Spleen (tissue), 7 donors: ENCODE results near the gene IMPDH1.

Experiments used
- CTCF ChIP-seq, 11 experiments: fragments of 200-600 bp in 7 of 11; fragments of 450-650 bp in 4 of 11; sonication (generic) in 4 of 11; IDR thresholded peaks in 8 of 11; conservative IDR thresholded peaks in 3 of 11; 1 replicate in 7 of 11; 2 replicates in 4 of 11; pipeline versions ENCODE4 v1.4.0 to v1.8.0; 2016 to 2021; ENCODE audit warnings: antibody characterized with exemption in 11 of 11, inconsistent platforms in 4 of 11, mild to moderate bottlenecking in 1 of 11
- POLR2A ChIP-seq, 3 donors: fragments of 450-650 bp; IDR thresholded peaks; one replicate each; pipeline ENCODE4 v1.5.1; 2017; ENCODE audit warnings: antibody characterized with exemption in 3 of 3, mild to moderate bottlenecking in 1 of 3
- POLR2AphosphoS5 ChIP-seq, 3 donors: sonication (generic); formaldehyde crosslinking; IDR thresholded peaks; one replicate each; pipeline ENCODE4 v1.5.1; 2017; ENCODE audit warnings: antibody characterized with exemption in 3 of 3
- donor health status: DM: no; HTN: no; CAD: no; lungs with moderate emphysema.
- donor health status: DM: no; HTN: no; CAD: no.
- donor health status: DM: no; HTN: no; CAD: no.

DNA sequence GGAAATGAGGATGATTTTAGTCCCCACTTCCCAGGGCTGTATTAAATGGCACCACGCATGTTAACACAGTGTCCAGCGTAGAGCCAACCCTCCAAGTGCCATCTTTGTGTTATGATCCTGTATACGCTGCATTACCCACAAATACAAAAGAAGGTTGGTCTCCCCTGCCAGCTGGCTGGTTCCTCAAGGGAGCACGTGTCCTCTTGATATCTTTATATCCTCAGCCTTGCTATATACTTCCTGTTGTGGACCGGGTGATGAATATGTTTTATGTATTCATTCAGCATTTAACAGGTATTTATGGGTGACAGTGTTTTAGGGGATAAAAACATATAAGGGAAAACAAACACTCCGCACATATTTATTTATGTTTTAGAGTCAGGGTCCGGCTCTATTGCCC, 25.1 kb downstream of the IMPDH1 start:
- TF ChIP-seq CTCF (IDR thresholded peaks at IDR 0.05 in 8 of 11, conservative IDR thresholded peaks at IDR 0.05 in 3 of 11) (no peak), POLR2AphosphoS5 (IDR thresholded peaks at IDR 0.05) (no peak), POLR2A (IDR thresholded peaks at IDR 0.05) (no peak)
